Stimulated activated naive CD8-positive, alpha-beta T cell treated with anti-CD3 and anti-CD28 coated beads, Interleukin-15, Interleukin-2, amounts not matched to agents 100 U/mL and 50 U/mL, for 24 hours (primary cell): ENCODE results near the gene INSL4.
A peak's percentile ranks its signal among the peaks of the same experiment; 100 is the strongest.

ENCODE experiments used
- ATAC-seq: fragments of 150-1000 bp; cut with Tn5 transposase; one replicate; pipeline ENCODE4 v1.10.0; 2021
- DNase-seq: peaks from one replicate; pipeline ENCODE4 v3.0.0; 2021

INSL4 gene

DNA sequence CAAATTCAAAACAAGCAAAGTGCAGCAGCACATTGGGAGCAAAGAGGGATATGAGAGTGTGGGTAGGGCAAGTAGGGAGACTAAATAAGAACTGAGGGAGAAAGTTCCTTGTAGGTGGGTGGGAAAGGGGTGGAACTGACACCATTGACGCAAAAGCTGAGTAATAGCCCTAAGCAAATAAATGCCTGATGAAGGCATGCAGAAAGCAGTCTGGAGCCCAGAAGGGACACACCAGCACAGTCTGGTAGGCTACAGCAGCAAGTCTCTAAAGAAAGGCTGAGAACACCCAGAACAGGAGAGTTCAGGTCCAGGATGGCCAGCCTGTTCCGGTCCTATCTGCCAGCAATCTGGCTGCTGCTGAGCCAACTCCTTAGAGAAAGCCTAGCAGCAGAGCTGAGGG, at the start of gene INSL4:
Gene INSL4 (plus strand): TSS at position 208 of the 400 bp plus-strand sequence. CDS start 105 bp downstream, at position 313.
- DNase-seq = no peak
- ATAC-seq = no peak

DNA sequence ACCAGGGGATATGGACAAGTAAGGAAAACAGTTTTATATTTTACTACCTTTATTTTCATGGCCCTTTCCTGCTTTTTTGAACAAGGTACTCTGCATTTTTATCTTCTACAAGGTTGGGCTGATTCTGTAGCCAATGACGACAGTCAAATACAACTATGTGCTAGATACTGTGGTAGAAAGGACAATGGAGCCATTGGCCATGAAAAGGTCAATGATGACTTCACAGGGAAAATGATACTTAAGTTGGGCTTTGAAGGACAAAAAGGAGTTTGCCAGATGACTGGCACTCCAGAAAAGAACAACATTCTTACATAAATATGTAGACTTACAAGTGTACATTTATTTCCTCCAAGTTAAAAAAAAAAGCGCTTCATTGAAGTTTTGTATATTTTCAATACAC, 46.4 kb upstream of the INSL4 start:
- no peak for ATAC-seq

DNA sequence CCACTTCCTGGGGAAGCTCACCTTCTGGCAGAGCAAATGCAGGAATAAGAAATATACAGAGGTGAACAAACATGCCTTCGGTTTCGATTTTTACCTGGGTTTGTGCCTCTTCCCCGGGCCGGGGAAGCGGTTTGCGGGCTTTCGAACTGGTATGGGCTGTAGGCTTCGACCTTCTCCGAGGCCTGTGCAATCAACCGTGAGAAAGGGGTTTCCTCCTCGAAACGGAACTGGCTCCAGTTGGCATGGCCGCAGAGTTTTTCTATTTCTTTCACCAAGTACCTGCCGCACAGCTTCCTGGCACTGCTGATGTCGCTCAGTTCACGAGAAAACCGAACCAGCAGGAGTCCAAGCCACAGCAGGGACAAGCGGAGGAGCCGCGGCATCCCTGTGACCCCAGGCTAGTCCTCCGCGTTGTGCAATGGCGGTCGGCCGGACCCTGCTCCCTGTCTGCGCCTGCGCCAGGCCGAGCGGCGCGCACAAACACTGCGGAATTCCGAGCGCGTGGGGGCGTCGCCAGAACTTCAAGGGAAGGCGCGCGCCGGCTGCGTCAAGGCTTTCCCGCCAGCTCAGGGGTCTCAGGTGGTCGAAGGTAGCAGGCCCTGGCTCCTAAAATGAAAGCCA, 45.9 kb upstream of the INSL4 start, which contains the start of gene INSL6:
Gene INSL6 (minus strand): TSS at position 420 of the 621 bp plus-strand sequence. CDS start 37 bp downstream, at position 383.
- ATAC-seq (no peak), DNase-seq (no peak)

More for the DNA sequence above, 46.4 kb upstream of the INSL4 start:
- no peak for DNase-seq

DNA sequence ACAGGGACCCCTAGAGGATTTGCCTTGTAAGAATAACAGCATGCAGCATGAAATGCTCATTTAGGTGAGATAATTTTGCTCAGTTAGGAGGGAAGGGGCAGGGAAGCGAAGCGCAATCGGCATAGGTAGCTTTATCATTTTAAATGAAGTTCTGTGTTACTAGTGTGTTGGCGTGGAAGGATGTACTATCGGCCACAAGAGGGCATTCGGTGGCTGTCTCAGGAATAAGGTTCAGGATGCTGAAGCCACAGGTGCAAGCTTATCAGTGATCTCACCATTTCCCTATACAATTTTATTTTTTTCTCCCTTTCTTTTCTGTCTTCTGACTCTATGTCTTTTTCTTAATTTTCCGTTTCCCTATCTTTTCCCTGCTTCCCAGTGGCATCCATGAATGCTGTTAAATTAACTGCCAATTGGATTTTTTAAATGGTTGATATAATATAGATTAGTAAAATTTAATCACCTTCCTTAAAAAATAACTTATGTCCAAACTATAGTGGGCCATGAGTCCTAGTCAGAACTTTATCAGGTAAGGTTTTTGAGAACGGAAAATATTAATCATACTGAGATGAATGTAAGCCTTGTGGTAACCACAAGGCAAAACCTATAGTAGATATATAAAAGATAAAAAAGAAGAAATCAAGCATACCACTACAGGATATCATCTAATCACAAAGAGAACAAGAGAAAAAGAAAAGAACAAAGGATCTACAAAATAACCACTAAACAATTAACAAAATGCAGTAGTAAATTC, 44.6 kb upstream of the INSL4 start:
- DNase-seq (peak; percentile 32), ATAC-seq (peak; percentile 57)

DNA sequence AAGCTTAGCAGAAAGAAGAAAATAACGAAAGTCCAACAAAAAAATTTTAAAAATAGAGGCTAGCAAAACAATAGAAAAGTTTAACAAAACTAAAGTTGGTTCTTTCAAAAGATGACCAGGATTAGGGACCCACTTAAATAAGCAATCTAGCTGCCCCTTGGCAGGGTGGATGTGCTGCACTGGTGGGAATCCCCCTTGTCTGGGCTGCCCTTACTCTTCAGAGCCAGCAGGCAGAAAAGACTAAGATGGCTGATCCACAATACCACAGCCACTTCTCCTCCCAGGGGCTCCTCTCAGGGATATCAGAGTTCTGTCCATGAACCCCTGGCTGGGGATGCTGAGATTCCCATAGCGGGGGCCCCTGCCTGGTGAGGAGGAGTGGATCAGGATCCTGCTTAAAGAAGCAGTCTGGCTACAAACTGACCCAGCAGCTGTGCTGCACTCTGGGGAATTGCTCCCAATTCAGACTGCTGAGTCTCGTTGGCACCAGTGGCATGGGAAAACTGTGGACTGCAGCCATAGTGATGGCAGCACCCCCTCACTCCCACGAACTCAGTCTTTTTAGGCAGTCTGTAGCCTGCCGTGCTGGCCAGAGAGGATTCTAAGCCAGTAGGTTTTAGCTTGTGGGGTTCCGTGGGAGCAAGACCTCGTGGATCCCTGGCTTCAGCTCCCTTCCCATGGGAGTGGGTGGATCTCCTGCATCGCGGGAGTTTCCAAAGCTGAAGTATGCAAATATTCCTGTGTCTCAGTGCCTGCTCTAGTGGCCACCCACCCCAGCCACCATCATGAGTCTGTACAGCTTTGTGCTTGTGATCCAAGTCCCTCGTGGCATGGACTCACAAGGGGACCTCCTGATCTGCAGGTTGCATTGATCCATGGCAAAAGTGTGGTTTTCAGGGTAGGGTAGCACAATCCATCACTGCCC, 42.9 kb upstream of the INSL4 start:
- DNase-seq (no peak), ATAC-seq (no peak)

DNA sequence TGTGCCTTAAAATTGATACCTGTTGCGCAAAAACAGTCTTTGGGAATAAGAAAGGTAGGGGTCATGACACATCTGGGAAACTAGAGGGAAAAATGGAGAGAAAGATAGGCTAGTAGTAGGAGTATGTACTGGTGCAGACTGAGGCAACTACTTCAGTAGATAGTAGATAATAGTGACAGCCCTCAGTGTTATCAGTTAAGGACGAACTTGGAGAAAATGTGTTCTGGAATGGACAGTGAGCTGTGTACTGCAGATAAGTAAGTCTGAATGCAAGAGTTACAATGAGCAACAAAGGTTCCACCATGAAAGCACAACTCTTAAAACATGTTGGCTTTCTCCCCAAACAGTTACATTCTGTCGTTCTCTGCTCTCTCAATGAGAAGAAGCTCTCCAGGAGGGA, 39.2 kb upstream of the INSL4 start:
- no peak for ATAC-seq
- no peak for DNase-seq

DNA sequence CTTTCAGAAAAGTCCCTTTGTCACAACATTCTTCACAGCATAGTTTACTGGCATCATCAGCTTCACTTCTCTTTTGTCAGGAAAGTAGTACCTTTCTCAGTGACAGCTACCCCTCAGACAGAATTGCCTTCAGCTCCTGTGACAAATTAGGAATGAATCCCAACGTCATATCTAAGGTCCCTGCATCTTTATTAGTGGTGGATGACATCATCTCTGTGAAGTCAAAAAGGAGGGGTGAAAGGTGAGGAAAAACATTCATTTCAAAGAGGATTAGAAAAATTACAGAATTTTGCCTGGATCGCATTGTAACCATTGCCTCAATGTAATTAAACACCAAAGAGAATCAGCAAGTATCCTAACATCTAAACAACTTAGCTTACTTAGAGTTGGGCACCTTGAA, 37.9 kb upstream of the INSL4 start:
- DNase-seq (no peak), ATAC-seq (no peak)

DNA sequence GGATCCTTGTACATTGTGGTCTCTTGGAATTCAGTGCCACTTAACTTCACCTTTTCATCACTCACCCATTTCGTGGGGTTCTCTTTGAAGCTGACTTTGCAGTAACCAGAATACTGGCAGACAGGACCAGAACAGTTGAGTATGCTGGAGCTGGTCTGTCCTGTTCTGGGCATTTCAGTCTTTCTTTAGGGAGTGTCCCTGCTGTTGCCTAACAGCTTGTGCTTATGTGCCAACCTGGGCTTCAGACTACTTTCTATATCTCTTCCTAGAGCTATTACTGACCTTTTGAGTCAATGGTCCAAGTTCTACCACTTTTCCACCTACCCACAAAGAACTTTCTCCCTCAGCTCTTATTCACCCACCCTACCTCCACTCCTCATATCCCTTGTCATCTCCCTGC, 35.8 kb upstream of the INSL4 start:
- DNase-seq (no peak), ATAC-seq (no peak)

DNA sequence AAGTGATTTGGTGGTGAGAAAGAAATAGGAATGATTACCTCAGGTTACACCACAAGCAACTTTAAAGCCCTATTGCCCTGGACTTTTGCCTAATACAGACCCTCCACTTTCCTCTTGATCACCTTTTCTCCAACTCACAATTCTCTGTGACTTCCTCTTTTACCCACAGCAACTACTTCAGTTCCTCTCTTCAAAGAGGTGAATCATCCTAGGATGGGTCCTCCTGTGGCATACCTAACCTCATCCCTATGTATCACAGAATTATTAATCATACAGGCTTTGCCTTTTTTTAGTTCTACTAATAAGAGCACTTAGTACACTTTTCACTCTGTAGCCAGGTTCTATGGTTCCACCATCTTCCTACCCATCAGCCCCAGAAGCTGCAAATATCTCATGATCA, 26.1 kb upstream of the INSL4 start:
- ATAC-seq (peak; percentile 76), DNase-seq (no peak)

DNA sequence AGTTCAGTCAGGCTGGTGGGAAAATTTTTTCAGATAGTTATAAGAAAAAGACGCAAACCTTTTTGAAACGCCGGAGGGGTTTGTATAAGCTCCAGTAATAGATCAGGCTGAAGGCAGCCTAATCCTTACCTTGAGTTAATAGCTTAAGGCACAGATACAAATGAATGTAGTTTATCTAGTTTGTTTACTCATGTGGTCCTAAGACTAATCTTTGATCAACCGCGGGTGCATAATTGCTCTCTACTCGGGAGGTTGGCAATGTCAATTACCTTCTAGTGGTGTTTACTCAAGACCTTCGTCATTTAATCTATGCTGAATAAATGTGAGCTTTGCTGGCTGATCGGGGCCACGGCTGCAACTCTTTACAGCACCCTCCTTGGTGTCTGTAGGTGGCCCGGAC, 665 bp upstream of the INSL4 start:
- ATAC-seq = no peak

DNA sequence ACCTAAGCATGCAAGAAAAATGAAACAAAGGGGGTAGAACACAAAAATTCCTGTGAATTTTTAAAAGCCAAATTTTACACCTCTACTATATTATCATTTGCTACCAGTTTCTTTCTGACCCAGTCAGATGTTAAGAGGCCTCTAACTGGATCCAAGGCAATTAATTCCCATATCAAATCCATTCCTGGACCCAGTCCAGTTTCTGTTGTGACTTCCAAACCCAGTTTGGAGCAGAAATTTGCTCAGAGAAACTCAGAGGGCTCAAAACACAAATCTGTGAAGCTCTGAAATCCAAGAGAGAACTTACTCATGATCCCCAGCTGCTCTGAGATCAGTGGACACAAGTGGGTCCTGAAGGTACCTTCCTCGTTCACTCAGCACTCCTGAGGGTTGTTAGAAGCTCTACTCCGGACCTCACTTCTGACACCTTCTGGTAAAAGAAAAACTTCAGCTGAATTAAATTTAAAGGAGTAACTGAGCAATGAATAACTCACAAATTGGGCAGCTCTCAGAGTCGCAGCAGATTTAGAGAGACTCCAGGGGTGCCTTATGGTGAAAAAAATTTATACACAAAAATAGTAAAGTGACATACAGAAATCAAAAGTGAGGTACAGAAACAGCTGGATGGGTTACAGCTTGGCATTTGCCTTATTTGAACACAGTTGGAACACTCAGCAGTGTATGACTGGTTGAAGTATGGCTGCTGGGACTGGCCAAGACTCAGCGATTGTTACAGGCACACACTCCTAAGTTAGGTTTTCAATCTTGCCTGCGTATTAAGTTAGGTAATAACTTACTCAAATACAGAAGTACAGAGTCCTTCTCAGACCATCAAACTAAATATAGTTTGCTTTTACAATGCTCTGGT, 32.4 kb downstream of the INSL4 start:
- DNase-seq (no peak), ATAC-seq (no peak)

More for the DNA sequence above, 665 bp upstream of the INSL4 start:
- DNase-seq = no peak

DNA sequence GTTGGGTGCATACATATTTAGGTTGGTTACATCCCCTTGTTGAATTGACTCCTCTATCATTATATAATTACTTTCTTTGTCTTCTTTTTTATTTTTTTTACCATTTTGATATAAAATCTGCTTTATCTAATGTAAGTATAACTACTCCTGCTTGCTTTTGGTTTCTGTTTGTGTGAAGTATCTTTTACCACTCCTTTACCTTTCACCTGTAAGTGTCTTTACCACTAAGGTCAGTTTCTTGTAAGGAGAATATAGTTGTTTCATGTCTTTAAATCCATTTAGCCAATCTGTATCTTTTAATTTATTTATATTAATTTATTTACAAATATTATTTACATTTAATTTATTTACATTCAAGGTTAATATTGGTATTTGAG, 33.0 kb downstream of the INSL4 start:
- ATAC-seq (no peak), DNase-seq (no peak)

DNA sequence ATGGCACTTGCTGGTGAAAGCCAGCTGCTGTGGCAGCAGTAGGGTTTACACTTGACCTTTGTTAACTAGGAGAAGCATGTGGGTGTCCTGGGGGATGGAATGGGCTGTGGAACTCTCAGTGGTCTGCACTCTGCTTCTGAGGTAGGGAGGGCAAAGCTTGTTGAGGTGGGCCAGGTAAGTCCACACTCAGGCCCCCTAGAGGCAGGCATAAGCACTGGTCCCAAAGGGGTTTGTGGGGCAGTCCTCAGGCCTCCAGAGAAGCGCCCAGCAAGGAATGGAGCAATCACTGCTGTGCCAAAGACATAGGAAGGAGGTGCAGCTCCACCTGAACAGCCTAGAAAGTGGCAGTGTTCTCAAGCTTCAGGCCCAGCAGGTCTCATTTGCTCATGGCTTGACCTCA, 34.7 kb downstream of the INSL4 start:
- DNase-seq (no peak), ATAC-seq (peak; percentile 43)

DNA sequence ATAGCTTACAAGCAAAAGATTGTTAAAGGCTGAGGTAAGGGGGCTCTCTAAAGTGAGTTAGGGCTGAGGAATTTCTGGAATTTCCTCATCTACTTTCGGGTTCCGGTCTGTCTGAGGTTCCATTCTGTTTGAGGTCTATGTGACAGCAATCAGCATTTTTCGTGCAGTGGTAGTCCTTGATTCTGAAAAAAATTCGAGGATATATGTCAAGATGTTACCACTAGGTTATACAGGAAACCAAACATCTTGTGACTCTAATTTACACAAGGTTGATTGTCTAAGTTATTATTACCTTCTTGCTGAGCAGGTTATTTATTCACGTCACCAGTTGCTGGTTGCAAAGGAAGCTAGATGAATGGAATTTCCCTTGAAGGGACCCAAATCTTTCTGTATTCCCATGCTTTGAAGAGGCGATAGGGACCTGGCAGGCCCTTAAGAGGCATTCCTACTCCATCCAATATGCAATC, 38.1 kb downstream of the INSL4 start:
- ATAC-seq (no peak), DNase-seq (no peak)

DNA sequence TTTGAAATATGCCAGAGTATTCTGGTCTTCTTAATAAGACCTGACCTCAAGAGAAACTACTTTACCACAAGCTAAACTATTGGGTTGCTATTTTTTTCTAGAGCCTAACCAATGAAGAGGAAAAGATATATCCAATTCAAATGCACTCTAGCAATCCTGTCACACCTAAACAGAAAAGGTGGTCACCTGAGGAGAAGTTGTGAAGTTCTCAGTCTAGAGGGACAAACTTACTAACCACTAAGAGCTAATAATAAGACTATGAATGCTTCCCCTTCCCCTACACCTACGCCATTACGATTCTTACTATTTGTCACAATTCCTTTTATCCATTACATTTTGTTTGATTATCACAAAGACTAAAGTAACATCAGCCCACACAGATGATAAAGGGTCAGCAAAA, 43.6 kb downstream of the INSL4 start:
- no peak for DNase-seq
- ATAC-seq = no peak

DNA sequence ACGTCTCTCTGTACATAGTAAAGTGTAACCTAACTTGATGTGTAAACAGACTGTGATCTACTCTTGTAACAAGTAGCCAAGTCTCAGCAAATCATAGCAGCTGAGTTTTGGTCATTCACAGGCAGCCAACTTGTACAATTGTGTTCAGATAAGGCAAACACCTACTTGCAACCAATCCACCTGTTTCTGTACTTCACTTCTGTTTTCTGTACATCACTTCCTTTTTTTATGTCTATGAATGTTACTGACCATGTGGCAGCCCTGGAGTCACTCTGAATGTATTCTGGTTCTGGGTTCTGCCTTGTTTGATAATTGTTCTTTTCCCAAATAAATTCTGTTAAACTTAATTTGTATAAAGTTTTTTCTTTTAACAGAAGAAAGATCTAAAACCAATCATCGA, 47.3 kb downstream of the INSL4 start:
- ATAC-seq (no peak), DNase-seq (no peak)
